MM.1S (cell line): ENCODE data around the gene BSN.

Source experiments
- DNase-seq: peaks from one replicate; pipeline ENCODE4 v3.0.0-alpha.2; 2015
- H2AFZ ChIP-seq: fragments of 300-600 bp; sonication (generic); 2 replicates; pipeline ENCODE4 v1.6.0; 2016; ENCODE audit warnings: antibody characterized with exemption, low read length
- H3F3A ChIP-seq: fragments of 300-600 bp; sonication (generic); 2 replicates; pipeline ENCODE4 v1.6.1; 2016; ENCODE audit warnings: mild to moderate bottlenecking, antibody characterized with exemption, low read length, moderate library complexity, mixed read lengths; ENCODE audit not compliant: insufficient read depth
- H3K27ac ChIP-seq: fragments of 300-600 bp; sonication (generic); 2 replicates; pipeline ENCODE4 v1.5.1; 2016; ENCODE audit warnings: mild to moderate bottlenecking, low read length
- H3K27me3 ChIP-seq: fragments of 300-600 bp; sonication (generic); replicated peaks from 2 replicates; pipeline ENCODE4 v1.6.0; 2016; ENCODE audit warnings: low read length; ENCODE audit not compliant: insufficient read depth
- H3K36me3 ChIP-seq: fragments of 300-600 bp; sonication (generic); replicated peaks from 2 replicates; pipeline ENCODE4 v1.6.1; 2016; ENCODE audit warnings: mild to moderate bottlenecking, low read length, mixed read lengths; ENCODE audit not compliant: insufficient read depth
- H3K4me1 ChIP-seq: fragments of 300-600 bp; sonication (generic); 2 replicates; pipeline ENCODE4 v1.6.1; 2016; ENCODE audit warnings: low read length, mixed read lengths
- H3K4me2 ChIP-seq: fragments of 300-600 bp; sonication (generic); 2 replicates; pipeline ENCODE4 v1.6.0; 2016; ENCODE audit warnings: low read depth, low read length
- H3K4me3 ChIP-seq: fragments of 300-600 bp; sonication (generic); 2 replicates; pipeline ENCODE4 v1.5.1; 2016; ENCODE audit warnings: low read length, mixed read lengths
- H3K79me2 ChIP-seq: fragments of 300-600 bp; sonication (generic); 2 replicates; pipeline ENCODE4 v1.6.1; 2016; ENCODE audit warnings: mixed run types, low read length, mixed read lengths
- H3K9ac ChIP-seq: fragments of 300-600 bp; sonication (generic); 2 replicates; pipeline ENCODE4 v1.6.1; 2016; ENCODE audit warnings: low read length, mixed read lengths
- H3K9me2 ChIP-seq: fragments of 300-600 bp; sonication (generic); replicated peaks from 2 replicates; pipeline ENCODE4 v1.6.1; 2016; ENCODE audit warnings: mild to moderate bottlenecking, low read length, mixed read lengths; ENCODE audit not compliant: insufficient read depth
- H3K9me3 ChIP-seq: fragments of 300-600 bp; sonication (generic); replicated peaks from 2 replicates; pipeline ENCODE4 v1.6.1; 2016; ENCODE audit warnings: mild to moderate bottlenecking, low read length, mixed read lengths; ENCODE audit not compliant: insufficient read depth
- H4K20me1 ChIP-seq: fragments of 300-600 bp; sonication (generic); 2 replicates; pipeline ENCODE4 v1.6.1; 2016; ENCODE audit warnings: mild to moderate bottlenecking, low read length, moderate library complexity, mixed read lengths; ENCODE audit not compliant: insufficient read depth
- EZH2 ChIP-seq: fragments of 300-600 bp; sonication (generic); optimal IDR thresholded peaks from 2 replicates; pipeline ENCODE3; 2017; ENCODE audit warnings: low read depth, mild to moderate bottlenecking, antibody characterized with exemption, low read length, mixed read lengths
- EZH2phosphoT487 ChIP-seq: fragments of 300-600 bp; sonication (generic); IDR thresholded peaks from 2 replicates; pipeline ENCODE4 v1.6.1; 2018; ENCODE audit warnings: antibody characterized with exemption, low read length
- TF ChIP-seq, protein P1 (sequence below): fragments of 300-600 bp; sonication (generic); IDR thresholded peaks from 2 replicates; pipeline ENCODE4 v1.5.1; 2016; ENCODE audit warnings: antibody characterized with exemption, low read length, mixed read lengths

Gene BSN

DNA sequence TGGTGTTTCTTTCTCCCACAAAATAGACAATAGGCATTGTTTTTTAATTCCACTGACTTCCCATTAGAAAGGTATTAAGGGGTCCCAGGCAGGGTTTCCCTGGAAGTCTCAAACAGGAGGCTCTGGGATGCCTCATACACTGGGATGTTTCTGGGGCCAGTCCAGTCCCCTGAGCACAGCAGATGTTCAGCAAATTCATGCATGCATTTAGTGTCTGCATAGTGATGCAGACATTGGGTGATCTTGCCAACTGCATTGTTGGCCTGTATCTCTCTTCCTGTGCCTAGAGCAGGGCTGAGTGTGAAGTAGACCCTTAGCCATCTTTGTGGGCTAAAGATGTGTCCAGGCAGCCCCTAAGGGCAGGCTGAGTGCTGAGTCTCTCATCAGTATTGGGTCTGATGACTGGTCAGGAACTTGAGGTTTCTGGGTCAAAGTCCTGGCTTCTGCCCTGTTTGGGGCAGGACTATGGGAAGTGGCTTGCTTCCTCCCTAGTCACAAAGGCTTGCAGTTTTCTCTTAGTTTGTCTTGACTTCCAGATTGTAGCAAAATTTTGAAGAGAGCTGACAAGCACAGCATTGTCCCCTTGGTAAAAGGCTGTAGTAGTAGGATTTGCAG, 56.5 kb downstream of the BSN start:
- Histone ChIP-seq H3K9me3 (no peaks in the 10 kb centered on the region), H3K27me3 (no peaks in the 10 kb centered on the region), H3K27ac (no peak overlapping the region), H3K4me2 (no peak overlapping the region), H3K9me2 (no peaks in the 10 kb centered on the region), H3K4me1 (no peaks in the 10 kb centered on the region), H4K20me1 (no peaks in the 10 kb centered on the region), H3K9ac (no peak overlapping the region), H2AFZ (no peak overlapping the region), H3K36me3 (no peaks in the 10 kb centered on the region), H3F3A (no peaks in the 10 kb centered on the region), H3K4me3 (no peak overlapping the region), H3K79me2 (no peaks in the 10 kb centered on the region)
- no peak for TF ChIP-seq EZH2phosphoT487
- no peak for TF ChIP-seq EZH2
- TF ChIP-seq, protein P1, sequence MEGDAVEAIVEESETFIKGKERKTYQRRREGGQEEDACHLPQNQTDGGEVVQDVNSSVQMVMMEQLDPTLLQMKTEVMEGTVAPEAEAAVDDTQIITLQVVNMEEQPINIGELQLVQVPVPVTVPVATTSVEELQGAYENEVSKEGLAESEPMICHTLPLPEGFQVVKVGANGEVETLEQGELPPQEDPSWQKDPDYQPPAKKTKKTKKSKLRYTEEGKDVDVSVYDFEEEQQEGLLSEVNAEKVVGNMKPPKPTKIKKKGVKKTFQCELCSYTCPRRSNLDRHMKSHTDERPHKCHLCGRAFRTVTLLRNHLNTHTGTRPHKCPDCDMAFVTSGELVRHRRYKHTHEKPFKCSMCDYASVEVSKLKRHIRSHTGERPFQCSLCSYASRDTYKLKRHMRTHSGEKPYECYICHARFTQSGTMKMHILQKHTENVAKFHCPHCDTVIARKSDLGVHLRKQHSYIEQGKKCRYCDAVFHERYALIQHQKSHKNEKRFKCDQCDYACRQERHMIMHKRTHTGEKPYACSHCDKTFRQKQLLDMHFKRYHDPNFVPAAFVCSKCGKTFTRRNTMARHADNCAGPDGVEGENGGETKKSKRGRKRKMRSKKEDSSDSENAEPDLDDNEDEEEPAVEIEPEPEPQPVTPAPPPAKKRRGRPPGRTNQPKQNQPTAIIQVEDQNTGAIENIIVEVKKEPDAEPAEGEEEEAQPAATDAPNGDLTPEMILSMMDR = no peak
- DNase-seq = no peak

DNA sequence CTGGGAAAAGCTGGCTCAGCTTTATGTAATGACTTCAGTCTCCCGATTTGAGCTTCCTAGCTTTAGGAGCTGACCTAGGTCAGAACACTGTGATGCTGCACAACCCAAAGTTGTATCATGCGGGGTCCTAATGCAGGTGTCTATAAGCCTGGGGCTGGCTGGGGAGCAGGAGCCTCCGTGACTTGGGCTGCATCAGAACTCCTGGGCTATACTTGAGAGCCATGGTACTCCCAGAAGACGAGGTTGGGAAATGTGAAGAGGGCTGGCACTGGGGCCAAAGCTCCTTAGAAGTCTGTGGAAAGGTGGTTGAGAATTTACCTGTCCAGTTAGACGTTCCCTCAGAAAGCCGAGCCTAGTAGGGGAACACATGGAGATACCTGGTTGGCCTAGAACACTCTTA, 57.0 kb downstream of the BSN start:
- no peak overlapping the region for H2AFZ ChIP-seq

DNA sequence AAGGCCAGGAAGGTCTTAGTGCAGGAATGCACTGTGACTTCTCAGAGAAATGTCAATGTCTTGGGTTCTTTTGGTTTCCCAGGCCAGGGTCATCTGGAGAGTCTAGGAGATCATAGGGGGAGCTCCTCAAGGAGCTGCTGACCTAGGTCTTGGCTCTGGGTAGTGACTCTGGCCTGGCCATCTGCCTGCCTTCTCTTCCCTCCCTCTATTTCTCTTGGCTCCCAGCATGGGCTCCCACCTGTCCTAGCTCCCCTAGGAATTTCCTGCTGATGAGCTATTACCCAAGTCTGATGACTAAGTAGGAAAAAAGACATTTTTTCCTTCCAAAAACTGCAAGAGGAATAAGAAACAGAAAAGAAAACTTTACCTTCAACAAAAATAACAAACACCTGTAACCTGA, 57.4 kb downstream of the BSN start:
- Histone ChIP-seq H4K20me1 (no peaks in the 10 kb centered on the region), H3K9me3 (no peaks in the 10 kb centered on the region), H3K79me2 (no peaks in the 10 kb centered on the region), H3K9me2 (no peaks in the 10 kb centered on the region), H3K9ac (no peak overlapping the region), H2AFZ (no peak overlapping the region), H3K4me3 (no peak overlapping the region), H3K4me1 (no peaks in the 10 kb centered on the region), H3F3A (no peaks in the 10 kb centered on the region), H3K36me3 (no peaks in the 10 kb centered on the region), H3K4me2 (no peak overlapping the region), H3K27ac (no peak overlapping the region), H3K27me3 (no peaks in the 10 kb centered on the region)
- no peak for TF ChIP-seq EZH2phosphoT487
- TF ChIP-seq, protein P1 = no peak
- TF ChIP-seq EZH2 = no peak
- no peak for DNase-seq

More for the DNA sequence above, 57.0 kb downstream of the BSN start:
- H3K27me3 ChIP-seq = no peaks in the 10 kb centered on the region
- H3K36me3 ChIP-seq = no peaks in the 10 kb centered on the region
- no peak overlapping the region for H3K4me2 ChIP-seq
- DNase-seq = no peak
- TF ChIP-seq EZH2 = no peak
- no peak for TF ChIP-seq EZH2phosphoT487
- TF ChIP-seq, protein P1 = no peak
- no peaks in the 10 kb centered on the region for H3K79me2 ChIP-seq
- no peaks in the 10 kb centered on the region for H4K20me1 ChIP-seq
- no peaks in the 10 kb centered on the region for H3K9me3 ChIP-seq
- H3F3A ChIP-seq = no peaks in the 10 kb centered on the region
- H3K9ac ChIP-seq = no peak overlapping the region
- H3K27ac ChIP-seq = no peak overlapping the region
- H3K4me1 ChIP-seq = no peaks in the 10 kb centered on the region
- H3K9me2 ChIP-seq = no peaks in the 10 kb centered on the region
- H3K4me3 ChIP-seq = no peak overlapping the region
